GM12801 (cell line): Measurements from ENCODE around the gene ZSCAN2.

Experiments used
- TF ChIP-seq, protein P1 (sequence below): IDR thresholded peaks from one replicate; pipeline ENCODE4 v1.5.1; 2011; ENCODE audit warnings: control low read depth; ENCODE audit not compliant: insufficient read length; ENCODE audit errors: extremely low read depth

ZSCAN2 gene

DNA sequence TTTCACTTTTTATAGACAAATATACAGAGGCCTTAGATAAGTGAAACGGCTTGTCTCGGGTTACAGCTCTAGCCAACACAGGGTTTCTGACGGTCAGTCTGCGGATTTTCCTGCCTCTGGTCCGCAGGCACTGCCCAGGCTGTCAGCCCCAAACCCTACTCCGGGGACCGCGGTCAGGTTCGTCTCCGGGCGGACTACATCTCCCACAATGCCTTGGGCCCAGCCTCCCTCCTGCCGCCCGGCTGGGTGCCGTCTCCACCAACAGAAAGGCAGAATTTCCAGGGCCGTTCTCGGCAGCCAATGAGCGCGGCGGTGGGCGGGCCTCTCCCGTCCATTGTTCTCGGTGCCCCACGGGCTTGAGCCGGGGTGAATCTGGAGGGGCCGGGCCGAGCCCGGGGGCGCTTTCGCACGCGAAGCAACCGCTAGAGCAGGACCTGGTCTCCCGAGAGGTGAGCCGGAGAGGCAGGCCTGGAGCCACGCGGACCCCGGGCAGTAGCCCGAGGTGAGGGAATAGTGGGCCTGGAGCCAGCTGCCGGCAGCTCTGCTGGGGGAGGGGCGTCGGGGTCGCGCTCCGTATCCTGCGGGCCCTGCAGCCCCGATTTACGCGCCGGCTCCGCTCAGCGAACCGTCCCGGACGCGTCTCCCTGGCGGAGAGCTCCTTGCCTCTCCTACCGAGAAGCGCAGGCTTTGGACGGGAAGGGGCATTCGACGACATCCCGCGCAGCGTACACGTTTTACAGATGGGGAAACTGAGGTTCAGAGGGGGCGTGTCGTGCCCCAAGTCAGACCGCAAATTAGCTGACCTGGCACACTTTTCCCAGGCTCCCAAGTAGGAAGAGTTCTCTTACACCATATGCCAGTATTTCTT, at the start of gene ZSCAN2:
ZSCAN2 (plus strand) TSS at position 323 of the 868 bp plus-strand sequence. CDS start 2,919 bp downstream, outside the sequence.
- TF ChIP-seq, protein P1, sequence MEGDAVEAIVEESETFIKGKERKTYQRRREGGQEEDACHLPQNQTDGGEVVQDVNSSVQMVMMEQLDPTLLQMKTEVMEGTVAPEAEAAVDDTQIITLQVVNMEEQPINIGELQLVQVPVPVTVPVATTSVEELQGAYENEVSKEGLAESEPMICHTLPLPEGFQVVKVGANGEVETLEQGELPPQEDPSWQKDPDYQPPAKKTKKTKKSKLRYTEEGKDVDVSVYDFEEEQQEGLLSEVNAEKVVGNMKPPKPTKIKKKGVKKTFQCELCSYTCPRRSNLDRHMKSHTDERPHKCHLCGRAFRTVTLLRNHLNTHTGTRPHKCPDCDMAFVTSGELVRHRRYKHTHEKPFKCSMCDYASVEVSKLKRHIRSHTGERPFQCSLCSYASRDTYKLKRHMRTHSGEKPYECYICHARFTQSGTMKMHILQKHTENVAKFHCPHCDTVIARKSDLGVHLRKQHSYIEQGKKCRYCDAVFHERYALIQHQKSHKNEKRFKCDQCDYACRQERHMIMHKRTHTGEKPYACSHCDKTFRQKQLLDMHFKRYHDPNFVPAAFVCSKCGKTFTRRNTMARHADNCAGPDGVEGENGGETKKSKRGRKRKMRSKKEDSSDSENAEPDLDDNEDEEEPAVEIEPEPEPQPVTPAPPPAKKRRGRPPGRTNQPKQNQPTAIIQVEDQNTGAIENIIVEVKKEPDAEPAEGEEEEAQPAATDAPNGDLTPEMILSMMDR = no peak

DNA sequence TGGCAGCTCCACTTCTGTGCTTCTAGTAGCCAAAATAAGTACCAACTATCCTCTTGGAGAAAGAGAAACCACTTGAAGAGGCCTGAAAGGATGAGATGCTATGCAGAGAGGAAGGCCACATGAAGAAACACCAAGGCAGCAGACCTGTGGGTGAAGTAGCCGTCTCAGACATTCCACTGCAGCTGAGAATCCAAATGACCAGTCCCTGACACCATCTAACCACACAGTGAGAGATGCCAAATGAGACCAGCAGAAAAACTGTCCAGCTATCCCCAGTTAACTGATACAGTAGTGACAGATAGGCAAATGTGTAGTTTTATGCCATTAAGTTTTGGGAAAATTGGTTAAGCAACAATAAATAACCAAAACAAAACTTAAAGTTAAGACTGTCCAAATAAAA, 47.9 kb upstream of the ZSCAN2 start:
- TF ChIP-seq, protein P1 = no peak

GRCh38 chr15:84570164-84570735, 30.6 kb upstream of the ZSCAN2 start:
- TF ChIP-seq, protein P1 = no peak

DNA sequence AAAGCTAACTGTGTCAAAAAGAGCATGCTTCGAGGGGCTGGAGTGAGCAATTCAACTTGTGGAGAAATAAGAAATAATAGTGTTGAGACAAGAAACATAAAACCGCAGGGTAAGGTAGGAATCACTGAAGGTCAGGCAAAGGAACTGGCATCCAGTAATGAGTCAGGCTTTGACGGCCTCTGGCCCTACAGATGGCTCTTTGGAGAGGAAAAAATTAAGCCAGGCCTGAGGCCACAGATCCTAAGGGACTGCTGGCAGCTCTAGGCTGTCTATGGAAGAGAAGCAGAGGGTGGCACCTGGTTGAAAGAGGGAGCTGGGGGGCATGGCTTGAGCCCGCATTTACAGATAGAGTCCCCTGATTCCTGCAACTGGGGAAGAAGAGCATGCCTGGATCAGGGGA, 28.6 kb upstream of the ZSCAN2 start:
- TF ChIP-seq, protein P1 = no peak

DNA sequence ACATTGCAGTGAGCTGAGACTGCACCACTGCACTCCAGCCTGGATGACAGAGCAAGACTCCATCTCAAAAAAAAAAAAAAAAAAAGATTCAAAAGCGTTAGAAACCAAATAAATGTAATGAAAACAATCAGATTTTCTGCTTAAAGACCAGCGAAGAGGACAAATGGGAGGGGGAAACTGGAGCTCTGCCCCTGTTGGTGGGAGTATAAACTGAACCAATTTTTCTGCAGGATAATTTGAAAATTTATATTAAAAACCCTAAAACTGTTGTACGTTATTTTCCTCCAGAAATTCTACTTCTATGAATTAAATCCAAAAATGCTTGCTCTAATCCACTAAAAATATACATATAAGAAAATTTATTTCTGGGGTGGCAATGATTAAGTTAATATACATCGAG, 25.3 kb upstream of the ZSCAN2 start:
- TF ChIP-seq, protein P1 = no peak

DNA sequence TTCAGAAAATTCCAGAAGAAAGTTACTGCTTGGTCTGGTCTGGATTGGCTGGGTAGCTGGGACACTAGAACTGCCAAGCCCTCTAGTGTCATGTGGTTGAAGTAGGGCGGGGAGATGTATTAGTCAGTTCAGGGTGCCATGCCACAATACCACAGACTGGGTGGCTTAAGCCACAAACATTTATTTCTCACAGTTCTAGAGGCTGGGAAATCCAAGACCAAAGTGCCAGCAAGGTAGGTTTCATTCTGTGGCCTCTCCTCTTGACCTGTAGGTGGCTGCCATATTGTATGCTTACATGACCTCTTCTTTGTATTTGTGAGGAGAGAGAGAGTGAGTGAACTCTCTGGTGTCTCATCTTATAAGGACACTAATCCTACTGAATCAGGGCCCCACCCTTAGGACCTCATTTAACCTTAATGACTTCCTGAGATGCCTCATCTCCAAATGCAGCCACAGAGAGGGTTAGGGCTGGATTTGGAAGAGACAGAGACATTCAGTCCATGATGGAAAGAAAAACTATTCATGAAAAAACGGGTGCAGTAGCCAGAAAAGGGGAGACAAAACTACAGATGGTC, 18.1 kb upstream of the ZSCAN2 start:
- TF ChIP-seq, protein P1 = no peak

GRCh38 chr15:84586696-84587095, 14.1 kb upstream of the ZSCAN2 start:
- TF ChIP-seq, protein P1 = no peak
